Smooth muscle cell (in vitro differentiated cells): ENCODE data around the gene MCC. TPM values are rescaled to one million over a fixed set of nuclear protein-coding genes. Genes with fewer than 3 reads are reported as not detected.
A peak's percentile ranks its signal among the peaks of the same experiment; 100 is the strongest.

Source experiments
- DNase-seq: peaks from one replicate; lab custom pipeline; 2025; ENCODE audit not compliant: unreplicated experiment; lab: John Stamatoyannopoulos, UW
- H2AFZ ChIP-seq: fragments of 200-600 bp; sonication (generic); 2 replicates; pipeline ENCODE4 v1.6.0; 2016; ENCODE audit warnings: antibody characterized with exemption, low read depth, mild to moderate bottlenecking
- H3F3A ChIP-seq: fragments of 200-600 bp; sonication (generic); 2 replicates; pipeline ENCODE4 v1.6.0; 2017; ENCODE audit warnings: antibody characterized with exemption, low read depth
- H3K27ac ChIP-seq: fragments of 200-600 bp; sonication (generic); 2 replicates; pipeline ENCODE4 v1.5.1; 2016; ENCODE audit warnings: low read depth, mild to moderate bottlenecking
- H3K27me3 ChIP-seq: fragments of 200-600 bp; sonication (generic); 2 replicates; pipeline ENCODE4 v1.6.1; 2016; ENCODE audit warnings: low read depth, mild to moderate bottlenecking
- H3K36me3 ChIP-seq: fragments of 200-600 bp; sonication (generic); 2 replicates; pipeline ENCODE4 v1.5.1; 2016; ENCODE audit warnings: low read depth
- H3K4me1 ChIP-seq: fragments of 200-600 bp; sonication (generic); 2 replicates; pipeline ENCODE4 v1.5.1; 2016; ENCODE audit warnings: low read depth
- H3K4me2 ChIP-seq: fragments of 200-600 bp; sonication (generic); 2 replicates; pipeline ENCODE4 v1.6.0; 2016; ENCODE audit warnings: mild to moderate bottlenecking
- H3K4me3 ChIP-seq: fragments of 200-600 bp; sonication (generic); 2 replicates; pipeline ENCODE4 v1.5.1; 2016; ENCODE audit warnings: mild to moderate bottlenecking
- H3K79me2 ChIP-seq: fragments of 200-600 bp; sonication (generic); 2 replicates; pipeline ENCODE4 v1.6.0; 2016; ENCODE audit warnings: low read depth, mild to moderate bottlenecking
- H3K9ac ChIP-seq: fragments of 200-600 bp; sonication (generic); 2 replicates; pipeline ENCODE4 v1.6.0; 2016; ENCODE audit warnings: low read depth
- H3K9me3 ChIP-seq: fragments of 200-600 bp; sonication (generic); replicated peaks from 2 replicates; pipeline ENCODE4 v1.5.1; 2016; ENCODE audit warnings: low read depth
- H4K20me1 ChIP-seq: fragments of 200-600 bp; sonication (generic); 2 replicates; pipeline ENCODE4 v1.6.0; 2016; ENCODE audit warnings: low read depth
- CTCF ChIP-seq: fragments of 200-600 bp; sonication (generic); IDR thresholded peaks from 2 replicates; pipeline ENCODE4 v1.5.1; 2017; ENCODE audit warnings: borderline replicate concordance, mild to moderate bottlenecking, antibody characterized with exemption; ENCODE audit not compliant: insufficient read depth, poor library complexity, severe bottlenecking
- WGBS: methylation state at CpG from one replicate; pipeline ENCODE4 v1.1.7; 2016; ENCODE audit warnings: low lambda C conversion rate; 5-methylcytosine and 5-hydroxymethylcytosine counted together
- polyA plus RNA-seq: library from polyadenylated mRNA; unstranded; fragments of >200 nt; fragmentation: Nextera tagmentation; extraction: Ambion mirVana; gene quantifications from 2 replicates; pipeline ENCODE4 v1.2.1, GENCODE V29; 2016
- total RNA-seq: library from RNA; depleted of rRNA; stranded (reverse); fragments of >200 nt; gene quantifications from 2 replicates; pipeline ENCODE4 v1.2.3, GENCODE V29; 2014

MCC gene
- total and polyA plus RNA-seq, 2 experiments from 2014 or later, result 5.8 to 19.2 TPM

- Histone ChIP-seq H2AFZ (no peak overlapping the region), H3K36me3 (no peaks in the 10 kb centered on the region), H3K4me2 (peak overlapping the region; percentile 68), H3K27ac (peak overlapping the region; percentile 61), H3F3A (no peaks in the 10 kb centered on the region), H4K20me1 (no peaks in the 10 kb centered on the region), H3K9ac (no peak overlapping the region), H3K9me3 (no peaks in the 10 kb centered on the region), H3K4me1 (peaks cover 4% of the 10 kb centered on the region), H3K4me3 (no peak overlapping the region), H3K27me3 (no peaks in the 10 kb centered on the region), H3K79me2 (no peaks in the 10 kb centered on the region)
- TF ChIP-seq CTCF, result no peak
- 49% methylated on average over 9 of the region's 9 CpGs for WGBS
- DNase-seq, result no peak
Observed at GRCh38 chr5:113140837-113141671, 347.2 kb downstream of the MCC start.

GRCh38 chr5:113133211-113133975, 354.9 kb downstream of the MCC start:
- no peak for TF ChIP-seq CTCF

GRCh38 chr5:113132564-113132963, 355.7 kb downstream of the MCC start:
- Histone ChIP-seq H3K9me3 (no peaks in the 10 kb centered on the region), H3F3A (no peaks in the 10 kb centered on the region), H3K27me3 (no peaks in the 10 kb centered on the region), H4K20me1 (no peaks in the 10 kb centered on the region), H3K4me2 (no peak overlapping the region), H3K36me3 (no peaks in the 10 kb centered on the region), H3K9ac (no peak overlapping the region), H3K4me1 (no peaks in the 10 kb centered on the region), H3K79me2 (no peaks in the 10 kb centered on the region), H3K27ac (no peak overlapping the region), H3K4me3 (no peak overlapping the region), H2AFZ (no peak overlapping the region)
- DNase-seq, result no peak
- no peak for TF ChIP-seq CTCF

More at GRCh38 chr5:113133211-113133975, 354.9 kb downstream of the MCC start:
- no peaks in the 10 kb centered on the region for H3F3A ChIP-seq
- H3K36me3 ChIP-seq, result no peaks in the 10 kb centered on the region
- H3K27me3 ChIP-seq, result no peaks in the 10 kb centered on the region
- no peak overlapping the region for H3K4me3 ChIP-seq
- no peaks in the 10 kb centered on the region for H4K20me1 ChIP-seq
- DNase-seq, result no peak
- whole genome bisulfite sequencing, result 95% methylated on average over 3 of the region's 3 CpGs
- no peak overlapping the region for H3K4me2 ChIP-seq
- no peaks in the 10 kb centered on the region for H3K4me1 ChIP-seq
- no peak overlapping the region for H2AFZ ChIP-seq
- no peaks in the 10 kb centered on the region for H3K9me3 ChIP-seq
- no peak overlapping the region for H3K9ac ChIP-seq
- H3K79me2 ChIP-seq, result no peaks in the 10 kb centered on the region
- H3K27ac ChIP-seq, result no peak overlapping the region
